Endothelial cell of umbilical vein (primary cell): Measurements from ENCODE around the gene UCHL1.

Experiments
- MYC ChIP-seq: IDR thresholded peaks from one replicate; pipeline ENCODE4 v1.6.1; 2011; ENCODE audit warnings: mild to moderate bottlenecking, low read depth, low read length
- POLR2A ChIP-seq: IDR thresholded peaks from 2 replicates; pipeline ENCODE4 v1.6.1; 2012; ENCODE audit warnings: low read depth, mild to moderate bottlenecking, control low read depth, low read length
- TF ChIP-seq, protein P1 (sequence below), 2 donors: IDR thresholded peaks; 1 replicate in 1 of 2; 2 replicates in 1 of 2; pipeline ENCODE4 v1.5.1; 2011; ENCODE audit warnings: low read length in 2 of 2, mild to moderate bottlenecking in 2 of 2, moderate library complexity in 2 of 2, control low read depth in 1 of 2, inconsistent platforms in 1 of 2, low read depth in 1 of 2; ENCODE audit not compliant: insufficient read depth in 1 of 2; ENCODE audit errors: extremely low read depth in 1 of 2
- TF ChIP-seq, protein P2 (sequence below): IDR thresholded peaks from 2 replicates; pipeline ENCODE4 v1.6.1; 2011; ENCODE audit not compliant: insufficient read depth, insufficient read length

DNA sequence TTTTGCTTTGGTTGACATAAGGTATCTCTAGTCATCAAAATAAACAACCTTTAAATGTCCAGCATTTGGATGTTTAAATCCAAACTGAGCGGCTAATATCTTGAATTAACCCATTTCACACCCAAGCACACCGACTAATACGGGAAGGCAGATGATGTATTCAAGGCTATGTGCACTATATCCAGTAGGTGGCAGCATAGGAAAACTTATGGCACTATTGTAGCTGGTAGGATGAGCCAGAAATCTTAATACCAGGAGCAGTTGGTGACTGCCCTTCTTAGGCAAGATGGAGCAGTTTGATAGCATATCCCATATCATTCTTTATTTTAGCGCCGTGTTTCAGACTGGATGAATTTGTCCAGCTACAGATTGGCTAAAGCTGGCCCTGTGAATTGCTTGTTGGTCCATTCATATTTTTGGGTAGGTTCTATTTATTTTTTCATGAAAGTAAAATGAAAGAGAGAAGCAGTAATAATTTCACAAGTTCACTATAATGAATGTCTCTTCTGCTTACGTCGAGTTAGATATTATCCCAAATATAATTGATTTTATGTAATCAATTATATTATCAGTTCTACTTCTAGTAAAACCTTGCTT, 24.4 kb downstream of the UCHL1 start:
- TF ChIP-seq, protein P1, sequence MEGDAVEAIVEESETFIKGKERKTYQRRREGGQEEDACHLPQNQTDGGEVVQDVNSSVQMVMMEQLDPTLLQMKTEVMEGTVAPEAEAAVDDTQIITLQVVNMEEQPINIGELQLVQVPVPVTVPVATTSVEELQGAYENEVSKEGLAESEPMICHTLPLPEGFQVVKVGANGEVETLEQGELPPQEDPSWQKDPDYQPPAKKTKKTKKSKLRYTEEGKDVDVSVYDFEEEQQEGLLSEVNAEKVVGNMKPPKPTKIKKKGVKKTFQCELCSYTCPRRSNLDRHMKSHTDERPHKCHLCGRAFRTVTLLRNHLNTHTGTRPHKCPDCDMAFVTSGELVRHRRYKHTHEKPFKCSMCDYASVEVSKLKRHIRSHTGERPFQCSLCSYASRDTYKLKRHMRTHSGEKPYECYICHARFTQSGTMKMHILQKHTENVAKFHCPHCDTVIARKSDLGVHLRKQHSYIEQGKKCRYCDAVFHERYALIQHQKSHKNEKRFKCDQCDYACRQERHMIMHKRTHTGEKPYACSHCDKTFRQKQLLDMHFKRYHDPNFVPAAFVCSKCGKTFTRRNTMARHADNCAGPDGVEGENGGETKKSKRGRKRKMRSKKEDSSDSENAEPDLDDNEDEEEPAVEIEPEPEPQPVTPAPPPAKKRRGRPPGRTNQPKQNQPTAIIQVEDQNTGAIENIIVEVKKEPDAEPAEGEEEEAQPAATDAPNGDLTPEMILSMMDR (IDR thresholded peaks at IDR 0.05; ENCODE audit: extremely low read depth in 1 of 2, insufficient read depth in 1 of 2, low read depth in 1 of 2, low read length in 2 of 2) = peak; percentile 53 to 77
- TF ChIP-seq POLR2A = no peak
- no peak for TF ChIP-seq MYC
- TF ChIP-seq, protein P2, sequence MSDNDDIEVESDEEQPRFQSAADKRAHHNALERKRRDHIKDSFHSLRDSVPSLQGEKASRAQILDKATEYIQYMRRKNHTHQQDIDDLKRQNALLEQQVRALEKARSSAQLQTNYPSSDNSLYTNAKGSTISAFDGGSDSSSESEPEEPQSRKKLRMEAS = no peak
